ENCODE results near the gene PIF1. TPM values are rescaled to one million over a fixed set of nuclear protein-coding genes. Genes with fewer than 3 reads are reported as not detected.

Gene PIF1
- total and polyA plus RNA-seq, 12 donors, result 0.26 to 6.0 (median 1.8) TPM

- no peaks in the 10 kb centered on the region for H3K9me3 ChIP-seq (replicated peaks in 1 of 3)
- peaks cover 0 to 76% of the 10 kb centered on the region in 2 donors for H3K36me3 ChIP-seq (replicated peaks in 1 of 2)
- DNase-seq, result peak; percentile 62 to 86 (median 77)
- H3K27me3 ChIP-seq, result no peaks in the 10 kb centered on the region
- H3K4me3 ChIP-seq, result no peak overlapping the region
- peak overlapping the region; percentile 54 to 90 (median 77) for H3K27ac ChIP-seq
- intact Hi-C loops (cut with DNase I), result no loop called here
- WGBS, 4 donors, result 10 to 17% (median 15%) methylated on average over 5 of the region's 5 CpGs
- TF ChIP-seq CTCF (IDR thresholded peaks at IDR 0.05) (no peak), POLR2A (IDR thresholded peaks at IDR 0.05) (no peak)
- H3K4me1 ChIP-seq (replicated peaks in 1 of 2), result peaks cover 29 to 93% of the 10 kb centered on the region in 2 donors
Observed at GRCh38 chr15:64856429-64857145, 31.1 kb upstream of the PIF1 start.

GRCh38 chr15:64855205-64855975 lies 29.9 kb upstream of the PIF1 start:
- intact Hi-C loops (cut with DNase I), result no loop called here
- H3K27me3 ChIP-seq, result no peaks in the 10 kb centered on the region
- DNase-seq, result peak in 2 of 7 donors; percentile 51 to 57
- H3K9me3 ChIP-seq (replicated peaks in 1 of 3), result no peaks in the 10 kb centered on the region
- H3K4me1 ChIP-seq (replicated peaks in 1 of 2), result peaks cover 29 to 94% of the 10 kb centered on the region in 2 donors
- H3K36me3 ChIP-seq (replicated peaks in 1 of 2), result peaks cover 0 to 72% of the 10 kb centered on the region in 2 donors
- 59 to 71% (median 64%) methylated on average over 2 to 7 of the region's 7 CpGs for WGBS, 4 donors
- H3K4me3 ChIP-seq, result no peak overlapping the region
- peak overlapping the region in 4 of 5 donors; percentile 1 to 90 (median 78) for H3K27ac ChIP-seq
- TF ChIP-seq CTCF (IDR thresholded peaks at IDR 0.05), result no peak
- no peak for TF ChIP-seq POLR2A (IDR thresholded peaks at IDR 0.05)

GRCh38 chr15:64854526-64854925 lies 29.1 kb upstream of the PIF1 start:
- Histone ChIP-seq H3K27me3 (no peaks in the 10 kb centered on the region), H3K4me3 (no peak overlapping the region), H3K36me3 (replicated peaks in 1 of 2) (peaks cover 0 to 72% of the 10 kb centered on the region in 2 donors), H3K27ac (peak overlapping the region in 2 of 5 donors; percentile 77 to 90), H3K4me1 (replicated peaks in 1 of 2) (peaks cover 29 to 88% of the 10 kb centered on the region in 2 donors), H3K9me3 (replicated peaks in 1 of 3) (no peaks in the 10 kb centered on the region)
- intact Hi-C loops (cut with DNase I), result no loop called here
- no peak for DNase-seq
- 61 to 76% (median 67%) methylated on average over 3 of the region's 3 CpGs for WGBS, 4 donors
- TF ChIP-seq CTCF (IDR thresholded peaks at IDR 0.05), result no peak
- TF ChIP-seq POLR2A (IDR thresholded peaks at IDR 0.05), result no peak

- 58 to 100% (median 61%) methylated on average over 1 to 4 of the region's 4 CpGs for WGBS, 4 donors
- Histone ChIP-seq H3K4me1 (replicated peaks in 1 of 2) (peaks cover 29 to 83% of the 10 kb centered on the region in 2 donors), H3K27ac (peak overlapping the region in 2 of 5 donors; percentile 77 to 90), H3K27me3 (no peaks in the 10 kb centered on the region), H3K9me3 (replicated peaks in 1 of 3) (no peaks in the 10 kb centered on the region), H3K36me3 (replicated peaks in 1 of 2) (peaks cover 0 to 72% of the 10 kb centered on the region in 2 donors), H3K4me3 (no peak overlapping the region)
- DNase-seq, result peak in 5 of 7 donors; percentile 45 to 69 (median 58)
- TF ChIP-seq CTCF (IDR thresholded peaks at IDR 0.05), result no peak
- no peak for TF ChIP-seq POLR2A (IDR thresholded peaks at IDR 0.05)
- intact Hi-C loops (cut with DNase I), result no loop called here
Observed at GRCh38 chr15:64854041-64854440, 28.6 kb upstream of the PIF1 start.

Data from adrenal gland (tissue), 12 donors.